IMR-90 (cell line): ENCODE results near the gene C1QL4. TPM values are rescaled to one million over a fixed set of nuclear protein-coding genes. Genes with fewer than 3 reads are reported as not detected.
A peak's percentile ranks its signal among the peaks of the same experiment; 100 is the strongest.

ENCODE experiments used
- ATAC-seq: fragments of 200-7000 bp; cut with Tn5 transposase; 2 replicates; pipeline ENCODE4 v1.9.1; 2020; ENCODE audit warnings: low read depth, mild to moderate bottlenecking, moderate library complexity
- BruUV-seq: library from RNA; stranded (reverse); fragments of 400-500 nt; replicated peaks from 2 replicates; lab custom pipeline; 2021; lab: Mats Ljungman, UMichigan
- CTCF ChIA-PET: fragments of 300-600 bp; formaldehyde crosslinking; extraction: SDS; loops from one replicate; lab custom pipeline; 2021; ENCODE audit warnings: antibody characterized with exemption; lab: Yijun Ruan, JAX
- POLR2A ChIA-PET: fragments of 300-600 bp; sonication (Branson Sonifier 250); formaldehyde crosslinking; loops from one replicate; lab custom pipeline; 2022; ENCODE audit warnings: antibody characterized with exemption; ENCODE audit not compliant: unreplicated experiment; lab: Charles Lee
- DNase-seq: peaks from one replicate; pipeline ENCODE4 v3.0.0; 2013
- H2AFZ ChIP-seq: replicated peaks from 2 replicates; pipeline ENCODE3; 2013; ENCODE audit warnings: low read length, mild to moderate bottlenecking; ENCODE audit not compliant: poor library complexity
- H2AK5ac ChIP-seq: 2 replicates; pipeline ENCODE4 v1.6.1; 2013; ENCODE audit warnings: low read depth, low read length, inconsistent platforms
- H2AK9ac ChIP-seq: replicated peaks from 2 replicates; pipeline ENCODE3; 2013; ENCODE audit warnings: mild to moderate bottlenecking, low read depth, low read length, moderate library complexity; ENCODE audit not compliant: poor library complexity
- H2BK120ac ChIP-seq: 2 replicates; pipeline ENCODE4 v1.6.1; 2013; ENCODE audit warnings: low read depth, low read length, inconsistent platforms
- H2BK15ac ChIP-seq: 3 replicates; pipeline ENCODE4 v1.6.1; 2013; ENCODE audit warnings: low read depth, low read length, inconsistent platforms
- H2BK20ac ChIP-seq: 2 replicates; pipeline ENCODE4 v1.6.1; 2013; ENCODE audit warnings: low read depth, mild to moderate bottlenecking, inconsistent platforms, low read length, moderate library complexity
- H2BK5ac ChIP-seq: 2 replicates; pipeline ENCODE4 v1.6.1; 2013; ENCODE audit warnings: mild to moderate bottlenecking, low read depth, low read length, inconsistent platforms; ENCODE audit not compliant: poor library complexity, severe bottlenecking
- H3K14ac ChIP-seq: replicated peaks from 2 replicates; pipeline ENCODE4 v1.6.1; 2013; ENCODE audit warnings: low read depth, low read length, inconsistent platforms
- H3K18ac ChIP-seq: 2 replicates; pipeline ENCODE4 v1.6.1; 2013; ENCODE audit warnings: low read depth, low read length, control low read depth
- H3K23ac ChIP-seq: 2 replicates; pipeline ENCODE4 v1.6.1; 2013; ENCODE audit warnings: low read depth, low read length, inconsistent platforms
- H3K27ac ChIP-seq: 2 replicates; pipeline ENCODE4 v1.5.1; 2013; ENCODE audit warnings: mild to moderate bottlenecking, control low read depth, low read length; ENCODE audit not compliant: insufficient read depth
- H3K27me3 ChIP-seq: 2 replicates; pipeline ENCODE4 v1.6.1; 2013; ENCODE audit warnings: low read length; ENCODE audit not compliant: control insufficient read depth, insufficient read depth
- H3K36me3 ChIP-seq: 2 replicates; pipeline ENCODE4 v1.6.1; 2013; ENCODE audit warnings: low read length, mixed read lengths; ENCODE audit not compliant: control insufficient read depth, insufficient read depth
- H3K4ac ChIP-seq: 2 replicates; pipeline ENCODE4 v1.6.1; 2013; ENCODE audit warnings: low read depth, low read length, inconsistent platforms
- H3K4me1 ChIP-seq: 2 replicates; pipeline ENCODE4 v1.6.1; 2013; ENCODE audit warnings: low read length, mixed read lengths; ENCODE audit not compliant: control insufficient read depth, insufficient read depth
- H3K4me2 ChIP-seq: 2 replicates; pipeline ENCODE4 v1.6.1; 2013; ENCODE audit warnings: low read depth, mild to moderate bottlenecking, control low read depth, low read length, moderate library complexity
- H3K4me3 ChIP-seq: 2 replicates; pipeline ENCODE4 v1.5.1; 2013; ENCODE audit warnings: low read depth, mild to moderate bottlenecking, control low read depth, low read length, moderate library complexity; ENCODE audit not compliant: insufficient read depth
- H3K56ac ChIP-seq: 2 replicates; pipeline ENCODE4 v1.6.1; 2013; ENCODE audit warnings: low read length, inconsistent platforms; ENCODE audit not compliant: insufficient read depth; ENCODE audit errors: extremely low read depth
- H3K79me1 ChIP-seq, 2 experiments: 2 replicates each; pipeline ENCODE4 v1.6.1; 2013; ENCODE audit warnings: low read length in 2 of 2, inconsistent platforms in 1 of 2, low read depth in 1 of 2
- H3K9ac ChIP-seq: 2 replicates; pipeline ENCODE4 v1.6.1; 2013; ENCODE audit warnings: low read depth, low read length, control low read depth
- H3K9me1 ChIP-seq: 2 replicates; pipeline ENCODE4 v1.6.1; 2013; ENCODE audit warnings: low read length, inconsistent platforms; ENCODE audit not compliant: insufficient read depth
- H3K9me3 ChIP-seq: 2 replicates; pipeline ENCODE4 v1.6.1; 2013; ENCODE audit warnings: low read length; ENCODE audit not compliant: control insufficient read depth, insufficient read depth
- H4K20me1 ChIP-seq: 2 replicates; pipeline ENCODE4 v1.6.1; 2013; ENCODE audit warnings: low read length, inconsistent platforms; ENCODE audit not compliant: insufficient read depth
- H4K5ac ChIP-seq: 2 replicates; pipeline ENCODE4 v1.6.1; 2013; ENCODE audit warnings: mild to moderate bottlenecking, low read depth, low read length, control low read depth
- H4K8ac ChIP-seq, 2 experiments: 2 replicates each; pipeline ENCODE4 v1.6.1; 2013; ENCODE audit warnings: low read depth in 2 of 2, low read length in 2 of 2, control low read depth in 1 of 2, inconsistent platforms in 1 of 2
- H4K91ac ChIP-seq: 2 replicates; pipeline ENCODE4 v1.6.1; 2013; ENCODE audit warnings: low read depth, low read length, inconsistent platforms; ENCODE audit not compliant: insufficient read depth
- FOS ChIP-seq: fragments of 150-350 bp; IDR thresholded peaks from 2 replicates; pipeline ENCODE4 v1.6.1; 2016; ENCODE audit warnings: low read depth, low read length
- MAFK ChIP-seq: IDR thresholded peaks from 2 replicates; pipeline ENCODE4 v1.6.1; 2012; ENCODE audit warnings: low read depth, low read length, improper control_type of control experiment
- MAZ ChIP-seq: IDR thresholded peaks from 2 replicates; pipeline ENCODE4 v1.6.1; 2012; ENCODE audit warnings: low read depth, mild to moderate bottlenecking, low read length, improper control_type of control experiment, moderate library complexity, borderline replicate concordance
- NFE2L2 ChIP-seq: fragments of 150-350 bp; IDR thresholded peaks from 2 replicates; pipeline ENCODE4 v1.6.1; 2016; ENCODE audit warnings: low read depth, mild to moderate bottlenecking, low read length
- RAD21 ChIP-seq: IDR thresholded peaks from 2 replicates; pipeline ENCODE4 v1.6.1; 2012; ENCODE audit warnings: low read length, improper control_type of control experiment
- RCOR1 ChIP-seq: IDR thresholded peaks from 2 replicates; pipeline ENCODE4 v1.6.1; 2012; ENCODE audit warnings: mild to moderate bottlenecking, low read length, improper control_type of control experiment; ENCODE audit not compliant: insufficient replicate concordance
- RFX5 ChIP-seq: IDR thresholded peaks from 2 replicates; pipeline ENCODE4 v1.8.0; 2012; ENCODE audit warnings: low read depth, mild to moderate bottlenecking, low read length, moderate library complexity
- SMC3 ChIP-seq: fragments of 150-350 bp; IDR thresholded peaks from 2 replicates; pipeline ENCODE4 v1.6.1; 2016; ENCODE audit warnings: low read depth, mild to moderate bottlenecking, antibody characterized with exemption, low read length, moderate library complexity
- WGBS, 2 experiments: methylation state at CpG; one replicate each; pipeline versions ENCODE4 v1.1.5 to v1.1.7; 2013; ENCODE audit warnings: missing lambda C conversion rate in 2 of 2; ENCODE audit not compliant: insufficient read length in 1 of 2; ENCODE audit errors: extremely low coverage in 2 of 2; 5-methylcytosine and 5-hydroxymethylcytosine counted together
- dilution Hi-C: fragments of 300-500 bp; cut with HindIII; formaldehyde crosslinking; loops from one replicate; pipeline ENCODE4 v1.14.3; 2018; ENCODE audit warnings: low sequenced_read_pairs; ENCODE audit not compliant: unreplicated experiment
- in situ Hi-C: fragments of 300-500 bp; cut with MboI; formaldehyde crosslinking; loops from 3 replicates; pipeline ENCODE4 v1.14.3; 2019; ENCODE audit warnings: low sequenced_read_pairs, inconsistent platforms, mixed read lengths
- intact Hi-C: fragments of 100-400 bp; cut with micrococcal nuclease; formaldehyde crosslinking; loops from 2 replicates; pipeline ENCODE4 v1.10.0; 2022
- polyA plus RNA-seq, 3 experiments: library from polyadenylated mRNA; depleted of rRNA; stranded (reverse); fragments of >200 nt; gene quantifications; 2 replicates each; pipeline ENCODE4 v1.2.3, GENCODE V29; 2012; ENCODE audit warnings: low replicate concordance in 1 of 3
- total RNA-seq: library from RNA; depleted of rRNA; stranded (reverse); fragments of >200 nt; gene quantifications from 2 replicates; pipeline ENCODE4 v1.2.3, GENCODE V29; 2012

The C1QL4 gene
- total and polyA plus RNA-seq, 2 of the 4 experiments (the other 2 are of a cell fraction), result 0.18 to 0.46 TPM

- Histone ChIP-seq H3K4me2 (no peak overlapping the region), H3K79me1 (peaks cover 5 to 17% of the 10 kb centered on the region in 2 experiments; a peak in 2 of 4 replicates), H3K27ac (no peak overlapping the region), H2AK9ac (peak overlapping the region; percentile 7), H3K9me3 (no peaks in the 10 kb centered on the region), H2BK20ac (no peak overlapping the region), H3K56ac (no peak overlapping the region), H3K27me3 (peaks cover 28% of the 10 kb centered on the region), H3K9ac (no peak overlapping the region), H3K36me3 (no peaks in the 10 kb centered on the region), H2AK5ac (no peak overlapping the region), H4K5ac (no peak overlapping the region), H3K4me1 (peaks cover 16% of the 10 kb centered on the region), H2BK120ac (no peak overlapping the region), H3K23ac (no peak overlapping the region), H2BK15ac (no peak overlapping the region), H4K8ac (no peak overlapping the region), H3K14ac (no peak overlapping the region), H4K91ac (no peak overlapping the region), H4K20me1 (no peaks in the 10 kb centered on the region), H3K4ac (no peak overlapping the region), H2AFZ (no peak overlapping the region), H3K4me3 (no peak overlapping the region), H3K18ac (no peak overlapping the region), H2BK5ac (no peak overlapping the region), H3K9me1 (peaks cover 3% of the 10 kb centered on the region; the same call in 1 of the 2 replicates)
- ChIA-PET POLR2A (no interaction called here), CTCF (interaction anchor here (0.6 to 2.0 kb wide), 3 partner anchors 9 to 165 kb away, joined by 5 to 6 read pairs (median 5); no protein-coding TSS in a partner anchor)
- DNase-seq (no peak), ATAC-seq (no peak)
- 98% methylated on average over 7 of the region's 11 CpGs; no CpG with 5 or more reads in 1 of the 2 experiments for WGBS, 2 experiments
- in situ Hi-C loops, result no loop called here
- TF ChIP-seq RCOR1 (no peak), RFX5 (no peak), FOS (no peak), NFE2L2 (no peak), SMC3 (no peak), MAZ (no peak), RAD21 (no peak), MAFK (no peak)
- BruUV-seq, result no TSS peak
- intact Hi-C loops, result no loop called here
- dilution Hi-C loops, result no loop called here
These were observed 12.3 kb upstream of the C1QL4 start for GRCh38 chr12:49349266-49349665.
